OCI-LY1 (cell line): ENCODE data around the gene FAM50B.

ENCODE experiments used
- CTCF ChIP-seq: fragments of 200-600 bp; sonication (generic), shearing (Covaris generic); IDR thresholded peaks from 2 replicates; pipeline ENCODE4 v1.5.1; 2017; ENCODE audit warnings: mild to moderate bottlenecking, antibody characterized with exemption, low read length, moderate library complexity, mixed read lengths
- EZH2 ChIP-seq: fragments of 200-600 bp; sonication (generic), shearing (Covaris generic); IDR thresholded peaks from 2 replicates; pipeline ENCODE4 v1.8.0; 2017; ENCODE audit warnings: borderline replicate concordance, mixed run types, mild to moderate bottlenecking, antibody characterized with exemption, low read length, moderate library complexity, mixed read lengths

GRCh38 chr6:3868544-3868943 is 19.4 kb downstream of the FAM50B start:
- TF ChIP-seq CTCF (no peak), EZH2 (no peak)
